ENCODE results near the gene ERC1.

- no peak for TF ChIP-seq CTCF (tag by site-specific recombination; IDR thresholded peaks at IDR 0.05)
- no peak for TF ChIP-seq SCRT1 (tag by site-specific recombination; IDR thresholded peaks at IDR 0.05; ENCODE audit: borderline replicate concordance)
- no peak for TF ChIP-seq OSR2 (tag by site-specific recombination; IDR thresholded peaks at IDR 0.05)
- TF ChIP-seq ZFP37 (tag by site-specific recombination; IDR thresholded peaks at IDR 0.05), result no peak
- TF ChIP-seq ZNF248 (tag by site-specific recombination; IDR thresholded peaks at IDR 0.05), result no peak
- no peak for TF ChIP-seq SP2 (tag by site-specific recombination; IDR thresholded peaks at IDR 0.05)
- no peak for TF ChIP-seq ZNF423 (tag by site-specific recombination; IDR thresholded peaks at IDR 0.05)
- no peak for TF ChIP-seq ZNF548 (tag by site-specific recombination; IDR thresholded peaks at IDR 0.05)
- no peak for TF ChIP-seq SETDB1 (IDR thresholded peaks at IDR 0.05; ENCODE audit: insufficient read length, low read length)
- TF ChIP-seq SCRT2 (tag by site-specific recombination; IDR thresholded peaks at IDR 0.05), result no peak
Observed at GRCh38 chr12:958588-959123, 32.4 kb upstream of the ERC1 start.
